HEK293 (cell line): ENCODE results near the gene LCN2.

Source experiments
- CTCF ChIA-PET: fragments of 350-600 bp; formaldehyde crosslinking; extraction: SDS; loops from one replicate; lab custom pipeline; 2021; ENCODE audit warnings: antibody characterized with exemption; lab: Yijun Ruan, JAX
- POLR2A ChIA-PET: fragments of 300-600 bp; formaldehyde crosslinking; extraction: SDS; loops from one replicate; lab custom pipeline; 2020; ENCODE audit warnings: antibody characterized with exemption, inconsistent platforms; lab: Yijun Ruan, JAX
- H3K27ac ChIP-seq: fragments of 200-500 bp; sonication (Bioruptor generic); 2 replicates; pipeline ENCODE4 v1.5.1; 2014; ENCODE audit warnings: low read depth, low read length, control low read depth, inconsistent platforms; ENCODE audit errors: extremely low read depth
- H3K36me3 ChIP-seq, 2 experiments: fragments of 200-500 bp in 1 of 2; sonication (Bioruptor generic) in 1 of 2; 1 replicate in 1 of 2; 2 replicates in 1 of 2; pipeline ENCODE4 v1.5.1; 2014 to 2017; ENCODE audit warnings: inconsistent platforms in 2 of 2, low read length in 2 of 2; ENCODE audit not compliant: control insufficient read depth in 2 of 2, insufficient read depth in 1 of 2
- H3K4me1 ChIP-seq: fragments of 200-500 bp; sonication (Bioruptor generic); 2 replicates; pipeline ENCODE4 v1.5.1; 2014; ENCODE audit warnings: mild to moderate bottlenecking, low read length, inconsistent platforms; ENCODE audit not compliant: control insufficient read depth, insufficient read depth
- H3K4me3 ChIP-seq: 2 replicates; pipeline ENCODE4 v1.5.1; 2011; ENCODE audit warnings: low read depth, mild to moderate bottlenecking, control low read depth, low read length, moderate library complexity
- H3K9me3 ChIP-seq: fragments of 200-500 bp; sonication (Bioruptor generic); 2 replicates; pipeline ENCODE4 v1.5.1; 2014; ENCODE audit warnings: low read depth, low read length, inconsistent platforms; ENCODE audit not compliant: control insufficient read depth, insufficient read depth
- CTCF ChIP-seq: fragments of 450-650 bp; formaldehyde crosslinking; IDR thresholded peaks from 2 replicates; pipeline ENCODE4 v1.5.1; 2016; ENCODE audit warnings: missing biosample characterization, missing genetic modification characterization
- GLIS1 ChIP-seq: fragments of 450-650 bp; formaldehyde crosslinking; IDR thresholded peaks from 2 replicates; pipeline ENCODE4 v1.5.1; 2016; ENCODE audit warnings: missing biosample characterization, missing genetic modification characterization
- OSR2 ChIP-seq: fragments of 450-650 bp; formaldehyde crosslinking; IDR thresholded peaks from 2 replicates; pipeline ENCODE4 v1.5.1; 2016; ENCODE audit warnings: missing biosample characterization, missing genetic modification characterization
- REST ChIP-seq: fragments of 450-650 bp; formaldehyde crosslinking; IDR thresholded peaks from 2 replicates; pipeline ENCODE4 v1.5.1; 2016; ENCODE audit warnings: missing biosample characterization, missing genetic modification characterization
- SCRT2 ChIP-seq: fragments of 450-650 bp; formaldehyde crosslinking; IDR thresholded peaks from 2 replicates; pipeline ENCODE4 v1.5.1; 2016; ENCODE audit warnings: missing biosample characterization, missing genetic modification characterization
- SP3 ChIP-seq: fragments of 450-650 bp; formaldehyde crosslinking; IDR thresholded peaks from 2 replicates; pipeline ENCODE4 v1.5.1; 2016; ENCODE audit warnings: missing biosample characterization, missing genetic modification characterization
- ZBTB20 ChIP-seq: fragments of 450-650 bp; formaldehyde crosslinking; IDR thresholded peaks from 2 replicates; pipeline ENCODE4 v1.5.1; 2016; ENCODE audit warnings: missing biosample characterization, missing genetic modification characterization
- ZNF202 ChIP-seq: fragments of 450-650 bp; formaldehyde crosslinking; IDR thresholded peaks from 2 replicates; pipeline ENCODE4 v1.5.1; 2016; ENCODE audit warnings: missing biosample characterization, missing genetic modification characterization, borderline replicate concordance
- ZNF23 ChIP-seq: fragments of 450-650 bp; formaldehyde crosslinking; IDR thresholded peaks from 2 replicates; pipeline ENCODE4 v1.5.1; 2016; ENCODE audit warnings: missing biosample characterization, missing genetic modification characterization, borderline replicate concordance
- ZNF266 ChIP-seq: fragments of 450-650 bp; formaldehyde crosslinking; IDR thresholded peaks from 2 replicates; pipeline ENCODE4 v1.5.1; 2016; ENCODE audit warnings: missing biosample characterization, missing genetic modification characterization, low read depth
- ZNF423 ChIP-seq: fragments of 450-650 bp; formaldehyde crosslinking; IDR thresholded peaks from 2 replicates; pipeline ENCODE4 v1.5.1; 2016; ENCODE audit warnings: missing biosample characterization, missing genetic modification characterization
- ZNF510 ChIP-seq: fragments of 450-650 bp; formaldehyde crosslinking; IDR thresholded peaks from 2 replicates; pipeline ENCODE4 v1.5.1; 2018; ENCODE audit warnings: mild to moderate bottlenecking, missing genetic modification characterization, missing biosample characterization; ENCODE audit not compliant: insufficient replicate concordance
- ZNF560 ChIP-seq: fragments of 450-650 bp; formaldehyde crosslinking; IDR thresholded peaks from 2 replicates; pipeline ENCODE4 v1.5.1; 2017; ENCODE audit warnings: missing biosample characterization, missing genetic modification characterization, borderline replicate concordance
- ZNF610 ChIP-seq: fragments of 450-650 bp; formaldehyde crosslinking; IDR thresholded peaks from 2 replicates; pipeline ENCODE4 v1.5.1; 2016; ENCODE audit warnings: missing biosample characterization, missing genetic modification characterization, borderline replicate concordance
- ZNF626 ChIP-seq: fragments of 450-650 bp; sonication (Bioruptor Pico); formaldehyde crosslinking; IDR thresholded peaks from 2 replicates; pipeline ENCODE4 v1.5.1; 2018; ENCODE audit warnings: missing biosample characterization, missing genetic modification characterization, inconsistent platforms
- ZNF707 ChIP-seq: fragments of 450-650 bp; formaldehyde crosslinking; IDR thresholded peaks from 2 replicates; pipeline ENCODE4 v1.5.1; 2016; ENCODE audit warnings: missing biosample characterization, missing genetic modification characterization
- ZNF791 ChIP-seq: fragments of 450-650 bp; formaldehyde crosslinking; IDR thresholded peaks from 2 replicates; pipeline ENCODE4 v1.5.1; 2016; ENCODE audit warnings: missing biosample characterization, missing genetic modification characterization
- ZSCAN30 ChIP-seq: fragments of 450-650 bp; IDR thresholded peaks from 2 replicates; pipeline ENCODE4 v1.5.1; 2018; ENCODE audit warnings: missing biosample characterization, mild to moderate bottlenecking, missing genetic modification characterization, moderate library complexity
- TF ChIP-seq, protein P1 (sequence below): fragments of 450-650 bp; formaldehyde crosslinking; optimal IDR thresholded peaks from 2 replicates; pipeline ENCODE3; 2016; ENCODE audit warnings: missing biosample characterization, mild to moderate bottlenecking, missing genetic modification characterization
- TF ChIP-seq, protein P2 (sequence below): fragments of 450-650 bp; formaldehyde crosslinking; IDR thresholded peaks from 2 replicates; pipeline ENCODE4 v1.5.1; 2017; ENCODE audit warnings: missing biosample characterization, missing genetic modification characterization

Gene LCN2

GRCh38 chr9:128103589-128103962 is 45.7 kb upstream of the LCN2 start:
- Histone ChIP-seq H3K36me3 (peaks cover 0 to 72% of the 10 kb centered on the region in 2 experiments; a peak in 2 of 3 replicates), H3K4me1 (no peaks in the 10 kb centered on the region), H3K4me3 (no peak overlapping the region), H3K27ac (no peak overlapping the region), H3K9me3 (no peaks in the 10 kb centered on the region)
- ChIA-PET POLR2A (no interaction called here), CTCF (interaction anchor here (0.7 to 8.0 kb wide), 2 partner anchors 9 to 13 kb away, joined by 3 to 88 read pairs; no protein-coding TSS in a partner anchor)
- no peak for TF ChIP-seq ZSCAN30 (tag by site-specific recombination)
- TF ChIP-seq, protein P1, sequence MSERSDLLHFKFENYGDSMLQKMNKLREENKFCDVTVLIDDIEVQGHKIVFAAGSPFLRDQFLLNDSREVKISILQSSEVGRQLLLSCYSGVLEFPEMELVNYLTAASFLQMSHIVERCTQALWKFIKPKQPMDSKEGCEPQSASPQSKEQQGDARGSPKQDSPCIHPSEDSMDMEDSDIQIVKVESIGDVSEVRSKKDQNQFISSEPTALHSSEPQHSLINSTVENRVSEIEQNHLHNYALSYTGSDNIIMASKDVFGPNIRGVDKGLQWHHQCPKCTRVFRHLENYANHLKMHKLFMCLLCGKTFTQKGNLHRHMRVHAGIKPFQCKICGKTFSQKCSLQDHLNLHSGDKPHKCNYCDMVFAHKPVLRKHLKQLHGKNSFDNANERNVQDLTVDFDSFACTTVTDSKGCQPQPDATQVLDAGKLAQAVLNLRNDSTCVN (tag by site-specific recombination): no peak
- no peak for TF ChIP-seq ZNF202 (tag by site-specific recombination)
- TF ChIP-seq ZNF626 (tag by site-specific recombination): no peak
- no peak for TF ChIP-seq ZNF423 (tag by site-specific recombination)
- TF ChIP-seq SP3 (tag by site-specific recombination): no peak
- no peak for TF ChIP-seq ZNF560 (tag by site-specific recombination)
- TF ChIP-seq ZBTB20 (tag by site-specific recombination): no peak
- TF ChIP-seq ZNF510 (tag by site-specific recombination): no peak
- TF ChIP-seq GLIS1 (tag by site-specific recombination): 0 out of 2 replicates have a peak, but pooled peaks have one; percentile 20
- TF ChIP-seq SCRT2: peak; percentile 53
- TF ChIP-seq CTCF: 0 out of 2 replicates have a peak, but pooled peaks have one; percentile 33

DNA sequence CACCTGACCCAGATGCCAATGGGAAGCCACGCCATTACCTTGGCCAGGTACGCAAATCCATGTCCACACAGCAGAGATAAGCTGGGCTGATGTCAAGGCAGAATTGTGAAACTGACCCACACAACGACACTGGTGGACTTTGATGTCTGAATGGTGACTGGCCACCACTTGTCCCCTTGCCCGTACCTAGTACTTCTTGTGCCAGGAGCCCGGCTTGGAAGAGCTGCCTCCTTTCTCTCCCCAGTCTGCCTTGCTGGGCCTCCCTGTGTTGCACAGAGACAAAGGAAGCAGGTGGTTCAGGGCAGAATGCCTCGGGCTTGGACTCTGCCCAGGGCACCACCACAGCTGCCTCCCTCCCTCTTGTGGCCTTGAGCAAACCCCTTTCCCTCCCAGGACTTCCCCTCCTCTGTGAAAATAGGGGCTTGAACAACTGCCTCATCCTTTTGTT is 45.1 kb upstream of the LCN2 start:
- H3K27ac ChIP-seq: no peak overlapping the region
- ChIA-PET POLR2A (interaction anchor here (0.8 kb wide), 1 partner anchor 10 kb away, joined by 3 read pairs; no protein-coding TSS in a partner anchor), CTCF (interaction anchor here (0.7 to 8.0 kb wide), 4 partner anchors 10 to 163 kb away, joined by 3 to 88 read pairs (median 4); no protein-coding TSS in a partner anchor)
- H3K36me3 ChIP-seq: peaks cover 0 to 75% of the 10 kb centered on the region in 2 experiments; a peak in 2 of 3 replicates
- no peaks in the 10 kb centered on the region for H3K9me3 ChIP-seq
- no peak overlapping the region for H3K4me3 ChIP-seq
- TF ChIP-seq OSR2 (no peak), REST (tag by site-specific recombination) (no peak), ZNF707 (tag by site-specific recombination) (no peak), ZNF791 (tag by site-specific recombination) (no peak), ZNF266 (tag by site-specific recombination) (no peak), ZNF23 (no peak), ZNF610 (tag by site-specific recombination) (no peak)
- TF ChIP-seq, protein P2, sequence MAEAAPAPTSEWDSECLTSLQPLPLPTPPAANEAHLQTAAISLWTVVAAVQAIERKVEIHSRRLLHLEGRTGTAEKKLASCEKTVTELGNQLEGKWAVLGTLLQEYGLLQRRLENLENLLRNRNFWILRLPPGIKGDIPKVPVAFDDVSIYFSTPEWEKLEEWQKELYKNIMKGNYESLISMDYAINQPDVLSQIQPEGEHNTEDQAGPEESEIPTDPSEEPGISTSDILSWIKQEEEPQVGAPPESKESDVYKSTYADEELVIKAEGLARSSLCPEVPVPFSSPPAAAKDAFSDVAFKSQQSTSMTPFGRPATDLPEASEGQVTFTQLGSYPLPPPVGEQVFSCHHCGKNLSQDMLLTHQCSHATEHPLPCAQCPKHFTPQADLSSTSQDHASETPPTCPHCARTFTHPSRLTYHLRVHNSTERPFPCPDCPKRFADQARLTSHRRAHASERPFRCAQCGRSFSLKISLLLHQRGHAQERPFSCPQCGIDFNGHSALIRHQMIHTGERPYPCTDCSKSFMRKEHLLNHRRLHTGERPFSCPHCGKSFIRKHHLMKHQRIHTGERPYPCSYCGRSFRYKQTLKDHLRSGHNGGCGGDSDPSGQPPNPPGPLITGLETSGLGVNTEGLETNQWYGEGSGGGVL (tag by site-specific recombination): no peak
- no peaks in the 10 kb centered on the region for H3K4me1 ChIP-seq
